ENCODE results near the gene FOLR1.

DNA sequence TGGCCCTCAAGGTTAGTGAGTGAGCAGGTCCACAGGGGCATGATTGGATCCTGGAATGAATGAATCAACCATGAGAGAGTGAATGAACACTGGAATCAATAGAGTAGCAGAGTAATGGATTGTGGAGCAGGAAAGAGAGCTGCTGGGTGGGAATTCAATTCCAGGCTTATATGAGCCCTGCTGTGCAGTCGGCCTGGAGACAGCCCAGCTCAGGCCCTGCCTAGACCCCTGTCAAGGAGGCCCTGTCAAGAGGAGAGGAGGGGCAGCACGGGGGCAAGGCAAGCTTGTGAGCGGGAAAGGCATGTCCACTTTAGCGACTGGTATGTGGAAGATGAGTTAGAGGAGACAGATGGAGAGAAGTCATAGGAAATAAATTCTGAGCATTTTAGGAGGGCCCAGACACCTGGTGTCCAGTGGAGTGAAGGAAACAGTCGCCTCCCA, 1.3 kb upstream of the FOLR1 start:
- TF ChIP-seq, protein P1, sequence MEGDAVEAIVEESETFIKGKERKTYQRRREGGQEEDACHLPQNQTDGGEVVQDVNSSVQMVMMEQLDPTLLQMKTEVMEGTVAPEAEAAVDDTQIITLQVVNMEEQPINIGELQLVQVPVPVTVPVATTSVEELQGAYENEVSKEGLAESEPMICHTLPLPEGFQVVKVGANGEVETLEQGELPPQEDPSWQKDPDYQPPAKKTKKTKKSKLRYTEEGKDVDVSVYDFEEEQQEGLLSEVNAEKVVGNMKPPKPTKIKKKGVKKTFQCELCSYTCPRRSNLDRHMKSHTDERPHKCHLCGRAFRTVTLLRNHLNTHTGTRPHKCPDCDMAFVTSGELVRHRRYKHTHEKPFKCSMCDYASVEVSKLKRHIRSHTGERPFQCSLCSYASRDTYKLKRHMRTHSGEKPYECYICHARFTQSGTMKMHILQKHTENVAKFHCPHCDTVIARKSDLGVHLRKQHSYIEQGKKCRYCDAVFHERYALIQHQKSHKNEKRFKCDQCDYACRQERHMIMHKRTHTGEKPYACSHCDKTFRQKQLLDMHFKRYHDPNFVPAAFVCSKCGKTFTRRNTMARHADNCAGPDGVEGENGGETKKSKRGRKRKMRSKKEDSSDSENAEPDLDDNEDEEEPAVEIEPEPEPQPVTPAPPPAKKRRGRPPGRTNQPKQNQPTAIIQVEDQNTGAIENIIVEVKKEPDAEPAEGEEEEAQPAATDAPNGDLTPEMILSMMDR (IDR thresholded peaks at IDR 0.05), result no peak
- TF ChIP-seq POLR2A (IDR thresholded peaks at IDR 0.05), result no peak
